Activated CD8-positive, alpha-beta memory T cell treated with anti-CD3 and anti-CD28 coated beads, Interleukin-2, amount 10 ng/mL, durations not matched to agents 7 days and 5 days (primary cell): ENCODE results near the gene SCAMP4. TPM values are rescaled to one million over a fixed set of nuclear protein-coding genes. Genes with fewer than 3 reads are reported as not detected.

ENCODE experiments used
- ATAC-seq: fragments of 150-1000 bp; cut with Tn5 transposase; one replicate; pipeline ENCODE4 v1.10.0; 2021; ENCODE audit warnings: moderate library complexity
- CTCF ChIA-PET: fragments of 350-600 bp; sonication (Branson Sonifier 250); formaldehyde crosslinking; loops from one replicate; lab custom pipeline; 2021; ENCODE audit warnings: antibody characterized with exemption; lab: Charles Lee
- DNase-seq: peaks from one replicate; pipeline ENCODE4 v3.0.0-alpha.2; 2020
- H3K27ac Mint-ChIP-seq: one replicate; pipeline ENCODE4 v1.8.0; 2021; ENCODE audit warnings: mild to moderate bottlenecking, mixed read lengths
- H3K27me3 Mint-ChIP-seq: one replicate; pipeline ENCODE4 v1.8.0; 2021; ENCODE audit warnings: mixed read lengths
- H3K36me3 Mint-ChIP-seq: one replicate; pipeline ENCODE4 v1.8.0; 2021; ENCODE audit warnings: mild to moderate bottlenecking, mixed read lengths
- H3K4me1 Mint-ChIP-seq: one replicate; pipeline ENCODE4 v1.8.0; 2021; ENCODE audit warnings: mixed read lengths
- H3K4me3 Mint-ChIP-seq: one replicate; pipeline ENCODE4 v1.8.0; 2021; ENCODE audit warnings: mild to moderate bottlenecking, moderate library complexity, mixed read lengths
- H3K9me3 Mint-ChIP-seq: one replicate; pipeline ENCODE4 v1.8.0; 2022; ENCODE audit warnings: low read depth, mixed read lengths
- total RNA-seq, 2 experiments: library from RNA; stranded (reverse); gene quantifications; one replicate each; pipeline ENCODE4 v1.2.3, GENCODE V29; 2021

SCAMP4 gene
- total RNA-seq, 2 experiments from 2014 or later: 32.9 to 34.8 TPM

- H3K9me3 Mint-ChIP-seq: no peaks in the 10 kb centered on the region
- H3K27ac Mint-ChIP-seq: no peak overlapping the region
- ATAC-seq (no peak), DNase-seq (no peak)
- no peaks in the 10 kb centered on the region for H3K36me3 Mint-ChIP-seq
- H3K4me3 Mint-ChIP-seq: no peak overlapping the region
- no peaks in the 10 kb centered on the region for H3K27me3 Mint-ChIP-seq
- CTCF ChIA-PET: interaction anchor here (1.9 to 3.3 kb wide), 2 partner anchors 27 to 37 kb away, joined by 10 to 17 read pairs; no protein-coding TSS in a partner anchor
- peaks cover 42% of the 10 kb centered on the region for H3K4me1 Mint-ChIP-seq
These were observed 3.2 kb upstream of the SCAMP4 start for GRCh38 chr19:1901940-1902404.

GRCh38 chr19:1902923-1903322 is 2.3 kb upstream of the SCAMP4 start:
- peak overlapping the region; percentile 63 for H3K27ac Mint-ChIP-seq
- no peaks in the 10 kb centered on the region for H3K9me3 Mint-ChIP-seq
- no peak for ATAC-seq
- CTCF ChIA-PET: interaction anchor here (0.7 to 3.3 kb wide), 7 partner anchors 13 to 167 kb away, joined by 3 to 17 read pairs (median 3); no protein-coding TSS in a partner anchor
- no peaks in the 10 kb centered on the region for H3K36me3 Mint-ChIP-seq
- no peak overlapping the region for H3K4me3 Mint-ChIP-seq
- H3K27me3 Mint-ChIP-seq: no peaks in the 10 kb centered on the region
- H3K4me1 Mint-ChIP-seq: peaks cover 34% of the 10 kb centered on the region
- no peak for DNase-seq

GRCh38 chr19:1904860-1905109 is 414 bp upstream of the SCAMP4 start:
- Mint-ChIP-seq H3K27ac (peak overlapping the region; percentile 83), H3K27me3 (no peaks in the 10 kb centered on the region)

GRCh38 chr19:1905863-1906375 is 720 bp downstream of the SCAMP4 start:
- CTCF ChIA-PET: interaction anchor here (0.6 to 1.6 kb wide), 5 partner anchors 9 to 41 kb away, joined by 3 to 11 read pairs (median 4); no protein-coding TSS in a partner anchor
- no peaks in the 10 kb centered on the region for H3K27me3 Mint-ChIP-seq
- no peak for ATAC-seq
- DNase-seq: no peak
- H3K36me3 Mint-ChIP-seq: peaks cover 2% of the 10 kb centered on the region
- H3K4me3 Mint-ChIP-seq: peak overlapping the region; percentile 82
- peak overlapping the region; percentile 80 for H3K27ac Mint-ChIP-seq
- H3K9me3 Mint-ChIP-seq: no peaks in the 10 kb centered on the region
- peaks cover 48% of the 10 kb centered on the region for H3K4me1 Mint-ChIP-seq

More at GRCh38 chr19:1904860-1905109, 414 bp upstream of the SCAMP4 start:
- Mint-ChIP-seq H3K9me3 (no peaks in the 10 kb centered on the region), H3K36me3 (no peaks in the 10 kb centered on the region), H3K4me3 (peak overlapping the region; percentile 82), H3K4me1 (peaks cover 43% of the 10 kb centered on the region)
- ATAC-seq (no peak), DNase-seq (no peak)
- CTCF ChIA-PET: interaction anchor here (1.0 to 3.3 kb wide), 2 partner anchors 24 to 41 kb away, joined by 3 to 17 read pairs; no protein-coding TSS in a partner anchor

GRCh38 chr19:1906985-1907562 is 1.9 kb downstream of the SCAMP4 start:
- CTCF ChIA-PET: interaction anchor here (0.5 to 1.6 kb wide), 2 partner anchors 10 to 265 kb away, joined by 4 to 11 read pairs; no protein-coding TSS in a partner anchor
- no peak for ATAC-seq
- Mint-ChIP-seq H3K27me3 (no peaks in the 10 kb centered on the region), H3K4me3 (no peak overlapping the region), H3K36me3 (peaks cover 2% of the 10 kb centered on the region), H3K4me1 (peaks cover 48% of the 10 kb centered on the region), H3K27ac (no peak overlapping the region), H3K9me3 (no peaks in the 10 kb centered on the region)
- DNase-seq: no peak

- DNase-seq: no peak
- Mint-ChIP-seq H3K27ac (no peak overlapping the region), H3K27me3 (no peaks in the 10 kb centered on the region), H3K36me3 (peaks cover 2% of the 10 kb centered on the region), H3K4me3 (no peak overlapping the region), H3K9me3 (no peaks in the 10 kb centered on the region), H3K4me1 (peaks cover 48% of the 10 kb centered on the region)
- CTCF ChIA-PET: interaction anchor here (0.5 kb wide), 1 partner anchor 266 kb away, joined by 4 read pairs; no protein-coding TSS in a partner anchor
- no peak for ATAC-seq
These were observed 2.6 kb downstream of the SCAMP4 start for GRCh38 chr19:1907563-1908363.

GRCh38 chr19:1908364-1908678 is 3.1 kb downstream of the SCAMP4 start:
- Mint-ChIP-seq H3K4me3 (no peak overlapping the region), H3K27me3 (no peaks in the 10 kb centered on the region), H3K4me1 (peaks cover 43% of the 10 kb centered on the region), H3K27ac (no peak overlapping the region), H3K9me3 (no peaks in the 10 kb centered on the region), H3K36me3 (peaks cover 5% of the 10 kb centered on the region)
- DNase-seq (no peak), ATAC-seq (no peak)
- CTCF ChIA-PET: interaction anchor here (0.9 kb wide), 1 partner anchor 44 kb away, joined by 3 read pairs; no protein-coding TSS in a partner anchor

- CTCF ChIA-PET: interaction anchor here (1.0 kb wide), 1 partner anchor 20 kb away, joined by 3 read pairs; no protein-coding TSS in a partner anchor
- H3K27me3 Mint-ChIP-seq: no peaks in the 10 kb centered on the region
- no peak for DNase-seq
- H3K9me3 Mint-ChIP-seq: no peaks in the 10 kb centered on the region
- peaks cover 5% of the 10 kb centered on the region for H3K36me3 Mint-ChIP-seq
- no peak for ATAC-seq
- H3K4me1 Mint-ChIP-seq: peaks cover 31% of the 10 kb centered on the region
- H3K27ac Mint-ChIP-seq: no peak overlapping the region
- no peak overlapping the region for H3K4me3 Mint-ChIP-seq
These were observed 4.5 kb downstream of the SCAMP4 start for GRCh38 chr19:1909761-1910080.

- ATAC-seq (no peak), DNase-seq (no peak)
- Mint-ChIP-seq H3K4me3 (no peak overlapping the region), H3K36me3 (peaks cover 5% of the 10 kb centered on the region), H3K4me1 (peaks cover 28% of the 10 kb centered on the region), H3K27me3 (no peaks in the 10 kb centered on the region), H3K27ac (no peak overlapping the region), H3K9me3 (no peaks in the 10 kb centered on the region)
- CTCF ChIA-PET: interaction anchor here (1.3 kb wide), 1 partner anchor 45 kb away, joined by 3 read pairs; no protein-coding TSS in a partner anchor
These were observed 5.0 kb downstream of the SCAMP4 start for GRCh38 chr19:1910177-1910576.

GRCh38 chr19:1911098-1911497 is 5.9 kb downstream of the SCAMP4 start:
- no peak overlapping the region for H3K27ac Mint-ChIP-seq

GRCh38 chr19:1911995-1912394 is 6.8 kb downstream of the SCAMP4 start:
- DNase-seq (no peak), ATAC-seq (no peak)
- Mint-ChIP-seq H3K9me3 (no peaks in the 10 kb centered on the region), H3K4me1 (peaks cover 22% of the 10 kb centered on the region), H3K27ac (no peak overlapping the region), H3K4me3 (no peak overlapping the region), H3K27me3 (no peaks in the 10 kb centered on the region), H3K36me3 (peaks cover 5% of the 10 kb centered on the region)
- CTCF ChIA-PET: no interaction called here

More at GRCh38 chr19:1911098-1911497, 5.9 kb downstream of the SCAMP4 start:
- ATAC-seq: no peak
- DNase-seq: no peak
- CTCF ChIA-PET: interaction anchor here (1.3 kb wide), 1 partner anchor 46 kb away, joined by 3 read pairs; no protein-coding TSS in a partner anchor
- no peaks in the 10 kb centered on the region for H3K9me3 Mint-ChIP-seq
- peaks cover 5% of the 10 kb centered on the region for H3K36me3 Mint-ChIP-seq
- peaks cover 22% of the 10 kb centered on the region for H3K4me1 Mint-ChIP-seq
- H3K27me3 Mint-ChIP-seq: no peaks in the 10 kb centered on the region
- H3K4me3 Mint-ChIP-seq: no peak overlapping the region

- Mint-ChIP-seq H3K9me3 (no peaks in the 10 kb centered on the region), H3K27ac (no peak overlapping the region), H3K27me3 (no peaks in the 10 kb centered on the region), H3K36me3 (peaks cover 5% of the 10 kb centered on the region), H3K4me3 (no peak overlapping the region), H3K4me1 (peaks cover 22% of the 10 kb centered on the region)
- no peak for ATAC-seq
- DNase-seq: no peak
- CTCF ChIA-PET: interaction anchor here (1.3 kb wide), 1 partner anchor 12 kb away, joined by 3 read pairs; no protein-coding TSS in a partner anchor
These were observed 7.7 kb downstream of the SCAMP4 start for GRCh38 chr19:1912760-1913505.
